BLaER1 treated with 17β-estradiol and CSF1 and Interleukin-3, amounts not matched to agents 10 nM and 100 nM (cell line): Measurements from ENCODE around the gene PRR15L.
"Not testable (repeated sequence)": the region's sequence is repeated elsewhere in the genome, so short reads cannot be mapped to it uniquely, and the experiment has no call there.

Experiments
- H3K27ac ChIP-seq, 11 experiments: shearing (Covaris generic); formaldehyde crosslinking; 2 replicates each; pipeline ENCODE4 v1.8.1; 2022
- H3K27me3 ChIP-seq, 11 experiments: shearing (Covaris generic); formaldehyde crosslinking; 2 replicates each; pipeline ENCODE4 v1.8.1; 2022
- H3K36me3 ChIP-seq, 11 experiments: shearing (Covaris generic); formaldehyde crosslinking; 2 replicates each; pipeline ENCODE4 v1.8.1; 2022
- H3K4me1 ChIP-seq, 10 experiments: shearing (Covaris generic); formaldehyde crosslinking; 2 replicates each; pipeline ENCODE4 v1.8.1; 2022
- H3K4me2 ChIP-seq, 11 experiments: shearing (Covaris generic); formaldehyde crosslinking; 2 replicates each; pipeline ENCODE4 v1.8.1; 2022
- H3K4me3 ChIP-seq, 10 experiments: shearing (Covaris generic); formaldehyde crosslinking; 2 replicates each; pipeline ENCODE4 v1.8.1; 2022
- H3K9ac ChIP-seq, 11 experiments: shearing (Covaris generic); formaldehyde crosslinking; 2 replicates each; pipeline ENCODE4 v1.8.1; 2022
- H3K9me3 ChIP-seq, 11 experiments: shearing (Covaris generic); formaldehyde crosslinking; replicated peaks in 1 of 11; 2 replicates each; pipeline ENCODE4 v1.8.1; 2022
- H4K20me1 ChIP-seq, 11 experiments: shearing (Covaris generic); formaldehyde crosslinking; 2 replicates each; pipeline ENCODE4 v1.8.1; 2022
- Cebpa-rat ChIP-seq, 11 experiments: shearing (Covaris generic); IDR thresholded peaks; 2 replicates each; pipeline ENCODE4 v1.8.1; 2022

PRR15L gene

GRCh38 chr17:47957591-47958490 is at the start of gene PRR15L:
Gene PRR15L (minus strand): TSS chr17:47957883. CDS start chr17:47953234, 4,649 bp downstream.
- Histone ChIP-seq H3K27ac (no peak within 1 kb of the TSS), H3K9me3 (no peaks in the 10 kb centered on the region), H3K9ac (no peak within 1 kb of the TSS), H3K36me3 (no peaks in the 10 kb centered on the region; a peak in 2 of 22 replicates), H3K4me3 (no peak within 1 kb of the TSS), H3K27me3 (no peaks in the 10 kb centered on the region), H3K4me2 (peak within 1 kb of the TSS in 8 of 11 experiments; percentile 17 to 57 (median 42); a peak in 13 of 22 replicates), H4K20me1 (0 out of 22 replicates have a peak, but pooled peaks cover 0 to 15% (median 0%) of the 10 kb centered on the region in 11 experiments), H3K4me1 (peaks cover 0 to 36% (median 19%) of the 10 kb centered on the region in 10 experiments; a peak in 14 of 20 replicates)
- TF ChIP-seq Cebpa-rat (IDR thresholded peaks at IDR 0.05) = no peak

DNA sequence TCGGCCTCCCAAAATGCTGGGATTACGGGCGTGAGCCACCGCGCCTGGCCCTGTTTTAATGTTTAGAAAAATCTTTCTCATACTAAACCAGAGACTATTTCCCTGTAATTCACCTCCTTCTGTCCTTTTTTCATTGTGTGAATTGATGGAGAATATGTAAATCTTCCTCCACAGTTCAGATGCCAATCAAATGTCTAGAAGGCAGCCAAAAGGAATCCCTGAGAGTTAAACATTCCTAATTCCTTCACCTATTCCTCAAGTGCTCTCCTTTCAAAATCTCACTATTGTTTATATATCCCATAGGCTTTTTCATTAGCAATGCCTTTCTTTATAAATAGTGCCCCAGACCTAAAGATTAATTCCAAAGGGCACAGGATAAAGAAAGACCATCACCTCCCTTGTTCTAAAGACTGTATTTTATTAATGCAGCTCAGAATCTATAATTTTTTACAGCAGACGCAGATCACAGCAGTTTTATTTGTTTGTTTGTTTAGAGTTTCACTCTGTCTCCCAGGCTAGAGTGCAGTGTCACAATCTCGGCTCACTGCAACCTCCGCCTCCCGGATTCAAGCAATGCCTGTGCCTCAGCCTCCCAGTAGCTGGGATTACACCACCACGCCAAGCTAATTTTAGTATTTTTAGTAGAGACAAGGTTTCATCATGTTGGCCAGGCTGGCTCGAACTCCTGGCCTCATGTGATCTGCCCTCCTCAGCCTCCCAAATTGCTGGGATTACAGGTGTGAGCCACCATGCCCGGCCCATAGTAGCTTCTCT is 49.4 kb upstream of the PRR15L start:
- TF ChIP-seq Cebpa-rat (IDR thresholded peaks at IDR 0.05) = no peak
- Histone ChIP-seq H3K4me1 (peaks cover 39 to 69% (median 53%) of the 10 kb centered on the region in 10 experiments), H3K4me2 (peak overlapping the region in 1 of 11 experiments; percentile 33; a peak in 2 of 22 replicates), H4K20me1 (no peaks in the 10 kb centered on the region), H3K9me3 (no peaks in the 10 kb centered on the region), H3K9ac (no peak overlapping the region), H3K27ac (no peak overlapping the region), H3K4me3 (no peak overlapping the region), H3K36me3 (no peaks in the 10 kb centered on the region), H3K27me3 (peaks cover 0 to 3% (median 0%) of the 10 kb centered on the region in 11 experiments; a peak in 2 of 22 replicates)

GRCh38 chr17:48004983-48005382 is 47.3 kb upstream of the PRR15L start:
- H4K20me1 ChIP-seq = no peaks in the 10 kb centered on the region
- no peaks in the 10 kb centered on the region for H3K27me3 ChIP-seq
- no peaks in the 10 kb centered on the region for H3K9me3 ChIP-seq
- peak overlapping the region; percentile 1 to 99 (median 95); a peak in 20 of 22 replicates for H3K27ac ChIP-seq
- peaks cover 38 to 78% (median 62%) of the 10 kb centered on the region in 10 experiments for H3K4me1 ChIP-seq
- peak overlapping the region; percentile 68 to 95 (median 86) for H3K4me2 ChIP-seq
- TF ChIP-seq Cebpa-rat (IDR thresholded peaks at IDR 0.05) = no peak
- no peak overlapping the region for H3K4me3 ChIP-seq
- peak overlapping the region in 9 of 11 experiments; percentile 2 to 55 (median 30); a peak in 13 of 22 replicates for H3K9ac ChIP-seq
- no peaks in the 10 kb centered on the region for H3K36me3 ChIP-seq

DNA sequence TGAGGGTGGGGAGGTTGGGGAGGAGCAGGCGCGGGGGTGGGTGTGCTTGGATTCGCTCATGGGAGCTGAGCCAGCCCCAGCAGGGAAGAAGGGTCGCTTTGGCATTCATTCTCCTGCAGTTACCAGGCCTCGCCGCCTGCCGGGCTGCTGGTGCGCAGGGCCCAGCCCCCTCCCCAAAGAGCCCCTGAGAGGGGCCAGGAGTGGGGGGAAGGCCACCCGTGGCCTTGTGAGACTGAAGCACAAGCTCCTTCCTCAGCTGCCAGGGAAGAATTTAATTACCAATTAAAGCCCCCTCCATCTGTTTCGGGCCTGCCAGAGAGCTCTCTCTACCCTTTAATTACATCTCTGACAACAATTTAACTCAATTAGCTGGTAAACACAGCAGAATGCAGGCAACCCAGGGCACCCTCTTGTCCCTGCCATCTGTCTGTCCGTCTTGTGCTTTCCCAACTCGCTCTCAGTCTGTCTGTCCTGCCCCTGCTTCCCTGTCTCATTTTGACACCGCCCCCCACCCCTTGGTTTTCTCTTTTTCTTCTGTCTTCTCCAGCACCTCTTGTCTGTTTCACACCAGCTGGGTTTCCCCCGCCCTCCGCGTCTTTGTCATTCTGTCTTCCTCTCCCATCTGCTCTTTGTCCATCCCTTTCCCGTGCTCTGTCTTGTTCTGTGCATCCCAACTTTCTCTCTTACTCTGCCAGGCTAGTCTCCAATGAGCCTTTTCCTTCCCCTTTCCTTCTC is 45.9 kb upstream of the PRR15L start:
- Histone ChIP-seq H3K9me3 (no peaks in the 10 kb centered on the region), H3K4me2 (peak overlapping the region; percentile 73 to 95 (median 86); a peak in 21 of 22 replicates), H3K9ac (peak overlapping the region in 10 of 11 experiments; percentile 82 to 91 (median 86); a peak in 19 of 22 replicates), H3K27ac (peak overlapping the region; percentile 87 to 99 (median 95)), H3K27me3 (no peaks in the 10 kb centered on the region), H3K4me3 (peak overlapping the region in 1 of 10 experiments; percentile 44; a peak in 2 of 20 replicates), H3K4me1 (peaks cover 38 to 92% (median 73%) of the 10 kb centered on the region in 10 experiments), H3K36me3 (no peaks in the 10 kb centered on the region), H4K20me1 (no peaks in the 10 kb centered on the region)
- TF ChIP-seq Cebpa-rat (IDR thresholded peaks at IDR 0.05) = no peak

GRCh38 chr17:48002916-48003416 is 45.3 kb upstream of the PRR15L start:
- Histone ChIP-seq H3K9ac (peak overlapping the region; percentile 76 to 91 (median 86)), H3K27ac (peak overlapping the region; percentile 87 to 99 (median 95)), H3K27me3 (no peaks in the 10 kb centered on the region), H3K36me3 (no peaks in the 10 kb centered on the region), H3K4me3 (peak overlapping the region in 2 of 10 experiments; percentile 9 to 44; a peak in 5 of 20 replicates), H4K20me1 (no peaks in the 10 kb centered on the region), H3K4me1 (peaks cover 38 to 97% (median 74%) of the 10 kb centered on the region in 10 experiments), H3K9me3 (no peaks in the 10 kb centered on the region), H3K4me2 (peak overlapping the region; percentile 73 to 95 (median 86))
- no peak; a peak in 1 of 22 replicates for TF ChIP-seq Cebpa-rat (IDR thresholded peaks at IDR 0.05)

- Histone ChIP-seq H3K27ac (peak overlapping the region; percentile 87 to 99 (median 95)), H3K9ac (peak overlapping the region; percentile 76 to 91 (median 86)), H3K4me1 (peaks cover 38 to 97% (median 80%) of the 10 kb centered on the region in 10 experiments), H3K4me3 (peak overlapping the region in 8 of 10 experiments; percentile 10 to 51 (median 25); a peak in 8 of 20 replicates), H3K4me2 (peak overlapping the region; percentile 73 to 95 (median 86)), H3K27me3 (no peaks in the 10 kb centered on the region), H4K20me1 (no peaks in the 10 kb centered on the region), H3K36me3 (no peaks in the 10 kb centered on the region), H3K9me3 (no peaks in the 10 kb centered on the region)
- TF ChIP-seq Cebpa-rat (IDR thresholded peaks at IDR 0.05) = peak in 6 of 11 experiments; percentile 19 to 69 (median 52); a peak in 6 of 22 replicates
These were observed 44.7 kb upstream of the PRR15L start for GRCh38 chr17:48002266-48002915.

GRCh38 chr17:48001657-48002056 is 44.0 kb upstream of the PRR15L start:
- peak overlapping the region; percentile 76 to 91 (median 86); a peak in 21 of 22 replicates for H3K9ac ChIP-seq
- peak overlapping the region; percentile 87 to 99 (median 95) for H3K27ac ChIP-seq
- not testable (repeated sequence) for H3K9me3 ChIP-seq, H3K36me3 ChIP-seq, H3K27me3 ChIP-seq, H4K20me1 ChIP-seq
- peak overlapping the region; percentile 73 to 95 (median 86) for H3K4me2 ChIP-seq
- peaks cover 38 to 94% (median 80%) of the 10 kb centered on the region in 10 experiments for H3K4me1 ChIP-seq
- H3K4me3 ChIP-seq = peak overlapping the region in 4 of 10 experiments; percentile 10 to 51 (median 26); a peak in 3 of 20 replicates
